ENCODE data around the gene STUB1. TPM values are rescaled to one million over a fixed set of nuclear protein-coding genes. Genes with fewer than 3 reads are reported as not detected.

The STUB1 gene
- total and polyA plus RNA-seq, 8 donors, result 43.5 to 307 (median 156) TPM

- no peaks in the 10 kb centered on the region for H3K36me3 ChIP-seq
- intact Hi-C loops (cut with DNase I; ENCODE audit: low total_unique reads), result no loop called here
- no peak overlapping the region for H3K27ac ChIP-seq
- peaks cover 43 to 52% (median 47%) of the 10 kb centered on the region in 4 donors for H3K4me1 ChIP-seq
- no peak for TF ChIP-seq POLR2A (IDR thresholded peaks at IDR 0.05)
- TF ChIP-seq CTCF (IDR thresholded peaks at IDR 0.05), result no peak
- TF ChIP-seq POLR2AphosphoS5 (IDR thresholded peaks at IDR 0.05), result no peak
- TF ChIP-seq EP300 (IDR thresholded peaks at IDR 0.05), result no peak
- peaks cover 11 to 76% (median 45%) of the 10 kb centered on the region in 3 donors for H3K27me3 ChIP-seq
- DNase-seq, result no peak
- H3K9me3 ChIP-seq, result no peaks in the 10 kb centered on the region
- 3 to 12% (median 6%) methylated on average over 6 to 37 of the region's 37 CpGs; no CpG with 5 or more reads in 1 of the 5 donors for WGBS, 5 donors
- peak overlapping the region in 2 of 4 donors; percentile 32 to 52 for H3K4me3 ChIP-seq
Measured at GRCh38 chr16:693766-694165, 13.6 kb downstream of the STUB1 start.

GRCh38 chr16:694187-694862 is 14.1 kb downstream of the STUB1 start:
- H3K4me3 ChIP-seq, result peak overlapping the region; percentile 22 to 52 (median 32)
- peaks cover 11 to 81% (median 49%) of the 10 kb centered on the region in 3 donors for H3K27me3 ChIP-seq
- no peak for DNase-seq
- H3K9me3 ChIP-seq, result no peaks in the 10 kb centered on the region
- no peak overlapping the region for H3K27ac ChIP-seq
- TF ChIP-seq CTCF (IDR thresholded peaks at IDR 0.05), result no peak
- no peak for TF ChIP-seq EP300 (IDR thresholded peaks at IDR 0.05)
- TF ChIP-seq POLR2A (IDR thresholded peaks at IDR 0.05), result no peak
- no peak for TF ChIP-seq POLR2AphosphoS5 (IDR thresholded peaks at IDR 0.05)
- 2 to 4% (median 3%) methylated on average over 26 to 64 of the region's 64 CpGs for WGBS, 5 donors
- intact Hi-C loops (cut with DNase I; ENCODE audit: low total_unique reads), result no loop called here
- no peaks in the 10 kb centered on the region for H3K36me3 ChIP-seq
- H3K4me1 ChIP-seq, result peaks cover 38 to 46% (median 41%) of the 10 kb centered on the region in 4 donors

- Histone ChIP-seq H3K27me3 (peaks cover 13 to 87% (median 55%) of the 10 kb centered on the region in 3 donors), H3K9me3 (no peaks in the 10 kb centered on the region), H3K4me3 (peak overlapping the region; percentile 22 to 52 (median 32)), H3K36me3 (no peaks in the 10 kb centered on the region), H3K4me1 (peaks cover 32 to 41% (median 35%) of the 10 kb centered on the region in 4 donors), H3K27ac (no peak overlapping the region)
- WGBS, 5 donors, result 0 to 3% (median 2%) methylated on average over 11 to 37 of the region's 37 CpGs
- no peak for DNase-seq
- TF ChIP-seq CTCF (IDR thresholded peaks at IDR 0.05) (no peak), POLR2AphosphoS5 (IDR thresholded peaks at IDR 0.05) (no peak), EP300 (IDR thresholded peaks at IDR 0.05) (no peak), POLR2A (IDR thresholded peaks at IDR 0.05) (no peak)
- intact Hi-C loops (cut with DNase I; ENCODE audit: low total_unique reads), result no loop called here
Measured at GRCh38 chr16:694863-695354, 14.7 kb downstream of the STUB1 start.

- intact Hi-C loops (cut with DNase I; ENCODE audit: low total_unique reads), result no loop called here
- TF ChIP-seq POLR2AphosphoS5 (IDR thresholded peaks at IDR 0.05), result no peak
- TF ChIP-seq EP300 (IDR thresholded peaks at IDR 0.05), result no peak
- no peak for TF ChIP-seq CTCF (IDR thresholded peaks at IDR 0.05)
- TF ChIP-seq POLR2A (IDR thresholded peaks at IDR 0.05), result no peak
- WGBS, 5 donors, result 1 to 4% (median 2%) methylated on average over 3 to 69 of the region's 71 CpGs
Measured at GRCh38 chr16:695355-696089, 15.3 kb downstream of the STUB1 start.

More at GRCh38 chr16:695355-696089, 15.3 kb downstream of the STUB1 start:
- H3K27me3 ChIP-seq, result peaks cover 19 to 93% (median 61%) of the 10 kb centered on the region in 3 donors
- H3K9me3 ChIP-seq, result no peaks in the 10 kb centered on the region
- peaks cover 29 to 37% (median 36%) of the 10 kb centered on the region in 4 donors for H3K4me1 ChIP-seq
- peak overlapping the region; percentile 21 to 52 (median 30) for H3K4me3 ChIP-seq
- DNase-seq, result peak; percentile 76 to 82
- H3K36me3 ChIP-seq, result no peaks in the 10 kb centered on the region
- H3K27ac ChIP-seq, result peak overlapping the region in 2 of 5 donors; percentile 43 to 71

Measured in stomach (tissue), 9 donors.